NOMO-1 (cell line): ENCODE measurements around the gene MN1.
"Not testable (repeated sequence)": the region's sequence is repeated elsewhere in the genome, so short reads cannot be mapped to it uniquely, and the experiment has no call there.

Experiments
- DNase-seq, 2 experiments: peaks; one replicate each; lab custom pipeline; 2025; ENCODE audit not compliant: unreplicated experiment in 2 of 2; lab: John Stamatoyannopoulos, UW

MN1 gene

DNA sequence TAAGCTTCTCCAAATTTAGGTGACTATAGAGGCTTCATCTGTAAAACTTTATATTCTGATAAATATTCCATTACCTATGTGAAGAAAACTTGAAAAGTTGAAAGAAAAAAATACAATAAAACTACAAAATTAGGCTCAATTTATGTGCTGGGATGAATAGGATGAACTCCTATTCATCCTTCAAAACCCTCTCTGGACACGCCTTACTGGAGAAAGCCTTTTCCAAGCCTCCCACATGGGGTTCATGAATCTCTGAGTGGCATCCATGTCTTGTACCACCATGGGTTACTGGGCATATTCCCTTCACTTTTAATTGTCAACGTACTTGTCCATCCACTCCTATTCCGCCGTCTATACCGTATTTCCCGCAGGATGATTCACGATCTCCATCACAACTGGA, 55.7 kb downstream of the MN1 start:
- no peak for DNase-seq

- no peak for DNase-seq
Observed at GRCh38 chr22:27745154-27745553, 56.4 kb downstream of the MN1 start.

DNA sequence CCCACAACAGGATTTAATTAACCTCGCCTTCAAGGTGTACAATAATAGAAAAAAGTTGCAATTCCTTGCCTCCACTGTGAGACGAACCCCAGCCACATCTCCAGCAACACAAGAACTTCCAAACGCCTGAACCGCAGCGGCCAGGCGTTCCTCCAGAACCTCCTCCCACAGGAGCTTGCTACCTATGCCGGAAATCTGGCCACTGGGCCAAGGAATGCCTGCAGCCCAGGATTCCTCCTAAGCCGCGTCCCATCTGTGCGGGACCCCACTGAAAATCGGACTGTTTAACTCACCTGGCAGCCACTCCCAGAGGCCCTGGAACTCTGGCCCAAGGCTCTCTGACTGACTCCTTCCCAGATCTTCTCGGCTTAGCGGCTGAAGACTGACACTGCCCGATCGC, 57.5 kb downstream of the MN1 start:
- DNase-seq: not testable (repeated sequence)

DNA sequence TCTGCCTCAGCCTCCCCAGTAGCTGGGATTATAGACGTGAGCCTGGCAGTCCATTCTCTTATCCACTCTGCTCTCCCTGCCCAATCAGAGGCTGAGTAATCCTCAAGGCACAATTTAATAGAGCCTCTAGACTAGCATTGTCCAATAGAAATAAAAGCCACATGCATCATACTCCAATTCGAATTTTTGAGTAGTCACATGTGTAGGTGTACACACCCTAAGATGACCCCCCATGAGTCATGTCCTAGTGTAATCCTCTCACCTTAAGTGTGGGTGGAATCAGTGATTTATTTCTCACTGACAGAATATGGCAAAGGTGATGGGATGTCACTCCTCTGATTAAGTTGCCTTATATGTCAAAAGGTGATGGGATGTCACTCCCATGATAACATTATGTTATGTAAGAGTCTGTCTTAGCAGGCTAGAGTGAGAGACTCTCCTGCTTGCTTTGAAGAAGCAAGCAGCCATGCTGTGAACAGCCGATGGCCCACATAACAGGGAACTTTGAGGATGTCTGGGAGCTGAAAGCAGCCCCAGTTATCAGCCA, 61.3 kb downstream of the MN1 start:
- no peak for DNase-seq

DNA sequence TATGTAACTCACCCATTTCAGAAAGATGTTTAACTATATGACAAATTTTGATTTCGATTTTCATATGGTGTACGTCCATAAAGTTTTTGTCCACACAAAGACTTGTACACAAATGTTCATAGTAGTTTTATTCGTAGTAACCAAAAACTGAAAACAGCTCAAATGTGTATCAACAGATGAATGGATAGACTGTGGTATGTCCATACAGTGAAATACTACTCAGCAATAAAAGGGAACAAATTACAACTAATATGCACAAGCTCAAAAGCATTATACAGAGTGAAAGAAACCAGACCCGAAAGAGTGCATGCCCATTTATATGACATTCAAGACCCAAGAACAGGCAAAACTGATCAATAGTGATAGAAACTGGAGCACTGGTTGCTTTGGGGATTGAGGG, 64.0 kb downstream of the MN1 start:
- DNase-seq: no peak

DNA sequence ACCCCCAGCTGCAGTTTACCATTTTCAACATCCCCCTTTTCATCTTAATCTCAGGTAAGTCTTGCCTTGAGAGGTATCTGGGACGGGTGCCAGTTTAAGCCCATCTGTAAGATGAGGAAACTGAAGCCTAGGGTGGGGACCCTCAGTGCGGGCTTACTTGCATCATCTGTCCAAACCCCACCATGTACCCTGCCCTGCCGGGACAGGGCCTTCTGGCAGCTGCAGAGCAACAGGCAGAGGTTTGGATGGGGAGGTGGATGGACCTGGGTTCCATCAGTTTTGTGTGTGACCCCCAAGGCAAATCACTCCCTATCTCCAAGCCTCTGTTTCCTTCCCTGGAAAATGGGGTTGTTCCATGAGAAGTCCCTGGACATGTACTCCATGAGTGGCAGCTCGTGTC, 67.5 kb downstream of the MN1 start:
- no peak for DNase-seq

DNA sequence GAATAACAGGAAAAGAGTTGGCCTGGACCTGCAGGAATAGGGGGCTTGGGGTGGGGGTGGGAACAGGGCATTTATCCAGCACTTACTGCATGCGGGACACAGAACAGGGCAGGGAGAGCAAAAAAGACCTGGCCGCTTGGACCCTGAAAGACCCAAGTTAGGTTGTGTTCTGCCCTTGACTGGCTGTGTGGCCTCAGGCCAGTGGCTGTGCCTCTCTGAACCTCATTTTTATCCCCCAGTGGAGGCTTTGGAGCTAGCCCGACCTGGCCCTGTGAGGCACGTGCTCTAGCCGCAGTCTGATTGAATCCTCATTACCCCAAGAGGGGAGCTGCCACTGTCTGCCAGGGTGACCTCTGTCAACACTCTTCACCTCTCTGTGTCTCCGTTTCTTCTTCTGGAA, 68.7 kb downstream of the MN1 start:
- DNase-seq: no peak

DNA sequence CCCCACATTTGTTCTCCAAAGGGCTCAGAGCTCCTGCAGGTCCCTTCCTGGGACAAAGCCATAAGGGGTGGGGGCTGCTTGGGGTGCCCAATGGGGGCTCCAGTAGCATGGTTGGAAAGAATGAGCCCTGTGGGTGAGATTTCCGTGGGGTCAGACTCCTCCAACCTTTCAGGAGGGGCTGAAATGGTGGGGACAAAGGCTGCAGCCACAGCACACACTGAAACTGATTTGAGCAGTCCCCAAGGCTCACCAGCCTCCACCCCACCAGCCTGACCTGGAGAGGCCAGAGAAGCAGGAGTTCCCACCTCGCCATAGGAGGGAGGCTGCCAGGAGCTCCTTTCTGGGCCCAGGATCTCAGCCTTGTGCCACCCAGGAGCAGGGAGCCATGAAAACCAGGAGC, 69.2 kb downstream of the MN1 start:
- DNase-seq: no peak

- DNase-seq: no peak
Observed at GRCh38 chr22:27731621-27732020, 69.9 kb downstream of the MN1 start.

GRCh38 chr22:27730641-27731433, 70.7 kb downstream of the MN1 start:
- DNase-seq: no peak

GRCh38 chr22:27729246-27729645, 72.3 kb downstream of the MN1 start:
- DNase-seq: no peak

GRCh38 chr22:27727673-27728451, 73.7 kb downstream of the MN1 start:
- no peak for DNase-seq

DNA sequence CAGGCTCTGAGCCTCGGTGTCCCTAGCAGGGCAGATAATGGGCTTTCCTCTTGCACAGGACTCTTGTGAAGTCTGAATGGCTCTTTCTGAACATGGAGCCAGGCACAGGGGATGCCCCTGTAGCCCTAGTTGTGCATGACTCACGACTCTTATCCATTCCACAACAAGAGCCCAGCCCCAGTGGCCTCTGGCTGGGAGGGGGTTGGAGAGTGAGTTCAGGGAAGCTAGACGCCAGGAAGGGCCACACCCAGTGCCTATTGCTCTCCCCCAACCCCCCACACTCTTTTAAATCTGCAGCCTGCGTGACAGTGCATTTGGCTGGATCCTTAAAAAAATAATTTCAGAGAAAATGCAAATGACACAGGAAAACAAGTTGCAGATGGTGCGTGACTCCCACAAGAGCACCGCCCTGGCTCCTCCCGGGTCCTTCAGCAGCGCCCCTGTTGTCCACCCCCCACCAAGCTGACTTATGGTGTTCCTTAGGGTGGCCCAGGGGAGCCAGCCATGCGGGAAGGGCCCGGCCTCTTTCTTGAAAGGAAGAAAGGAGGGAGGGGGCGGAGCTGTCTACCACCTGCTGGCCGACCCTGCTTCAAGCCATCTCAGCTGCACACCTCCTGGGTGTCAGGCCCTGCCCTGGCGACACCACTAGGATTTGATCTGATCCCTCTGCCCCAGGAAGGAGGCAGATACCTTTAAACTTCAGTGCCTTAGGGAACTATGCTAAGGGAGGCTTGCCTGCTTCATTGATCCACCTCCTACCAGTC, 74.7 kb downstream of the MN1 start:
- peak; percentile 63 to 67 for DNase-seq

GRCh38 chr22:27726331-27726685, 75.2 kb downstream of the MN1 start:
- no peak for DNase-seq

- DNase-seq: no peak
Observed at GRCh38 chr22:27725661-27726060, 75.9 kb downstream of the MN1 start.

- DNase-seq: no peak
Observed at GRCh38 chr22:27724709-27725108, 76.8 kb downstream of the MN1 start.

- DNase-seq: no peak
Observed at GRCh38 chr22:27724157-27724556, 77.4 kb downstream of the MN1 start.

GRCh38 chr22:27723708-27724107, 77.8 kb downstream of the MN1 start:
- DNase-seq: no peak

DNA sequence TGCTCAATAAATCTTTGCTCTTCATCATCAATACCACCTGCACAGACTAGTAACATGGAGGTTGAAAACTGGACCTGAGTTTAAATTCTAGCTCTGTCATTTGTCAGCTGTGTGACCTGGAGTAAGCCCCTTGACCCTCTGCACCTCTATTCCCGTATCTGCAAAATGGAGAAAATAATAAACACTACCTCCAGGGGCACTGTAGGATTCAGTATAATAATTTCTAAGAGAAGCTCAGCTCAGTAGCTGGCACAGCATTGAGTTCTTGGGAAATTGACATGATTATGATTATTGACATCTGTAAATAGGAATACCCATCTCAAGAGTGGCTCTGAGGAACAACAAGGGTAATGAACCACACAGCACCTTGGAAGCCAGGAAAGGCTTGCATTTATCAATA, 78.4 kb downstream of the MN1 start:
- DNase-seq: no peak

DNA sequence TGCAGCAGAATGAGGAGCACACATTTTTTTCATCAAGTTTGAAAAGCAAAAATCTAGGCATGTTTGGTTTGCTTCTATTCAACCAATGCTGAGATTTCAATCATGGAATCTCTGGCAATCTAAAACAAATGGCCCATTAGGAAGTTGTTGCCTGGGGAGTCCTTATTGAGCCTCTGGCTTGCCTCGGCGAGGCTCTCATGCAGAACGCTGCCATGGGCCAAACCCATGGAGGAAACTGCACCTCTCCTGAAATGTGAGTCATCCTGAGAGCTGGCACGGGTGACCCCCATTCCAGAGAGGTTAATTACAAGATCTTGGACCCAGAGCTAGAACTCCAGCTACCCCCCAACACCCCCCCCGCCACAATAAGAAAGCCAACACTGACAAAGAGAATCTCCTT, 80.7 kb downstream of the MN1 start:
- DNase-seq: no peak

DNA sequence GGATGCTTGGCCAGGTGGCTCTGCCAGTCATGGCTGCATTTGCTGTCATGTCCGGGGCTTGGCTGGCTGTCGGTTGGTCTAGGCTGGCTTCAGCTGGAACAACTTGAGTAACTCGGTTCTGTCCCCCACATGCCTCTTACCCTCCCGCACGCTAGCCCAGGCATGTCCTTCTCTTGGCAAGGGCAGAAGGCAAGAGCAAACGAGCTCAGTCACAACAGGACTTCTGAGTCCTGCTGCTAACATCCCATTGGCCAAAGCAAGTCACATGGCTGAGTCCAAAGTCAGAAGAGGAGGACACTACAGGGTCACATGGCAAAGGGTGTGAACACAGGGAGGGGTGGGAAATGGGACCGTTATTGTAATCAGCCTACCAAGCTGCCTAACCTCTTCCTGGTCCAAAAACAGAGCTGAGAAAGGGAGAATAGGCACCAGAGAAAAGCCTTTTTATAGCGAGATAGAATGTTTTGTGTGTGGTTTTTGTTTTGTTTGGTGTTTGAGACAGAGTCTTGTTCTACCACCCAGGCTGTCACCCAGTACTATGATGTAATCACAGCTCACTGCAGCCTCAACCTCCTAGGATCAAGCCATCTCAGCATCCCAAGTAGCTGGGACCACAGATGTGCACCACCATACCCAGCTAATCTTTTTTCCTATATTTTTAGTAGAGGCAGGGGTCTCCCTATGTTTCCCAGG, 81.9 kb downstream of the MN1 start:
- DNase-seq: no peak
